NCI-H82 treated with DMSO at 0.1 percent for 48 hours (cell line): ENCODE results near the gene F13A1.

Experiments
- DNase-seq: peaks from one replicate; lab custom pipeline; 2025; ENCODE audit not compliant: unreplicated experiment; lab: John Stamatoyannopoulos, UW

The F13A1 gene

DNA sequence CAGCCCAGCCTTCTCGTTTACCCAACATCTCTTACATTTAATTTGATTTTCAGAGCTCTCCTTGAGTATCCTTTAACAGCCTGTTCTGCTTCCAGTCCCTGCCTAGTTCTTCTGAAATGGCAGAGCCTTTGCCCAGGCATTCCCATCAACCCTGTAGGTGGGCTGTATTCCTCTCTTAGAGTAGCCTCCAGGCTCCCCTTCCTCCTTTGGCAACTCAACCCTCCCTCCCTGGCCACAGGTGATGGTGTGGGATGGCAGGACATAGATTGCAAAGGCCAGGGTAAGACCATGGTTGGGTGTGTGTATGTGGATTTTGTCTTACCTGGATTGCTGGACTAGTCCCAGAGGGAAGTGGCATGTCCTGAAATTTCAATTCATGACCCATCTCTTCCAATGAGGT, 125.4 kb downstream of the F13A1 start:
- DNase-seq: no peak

DNA sequence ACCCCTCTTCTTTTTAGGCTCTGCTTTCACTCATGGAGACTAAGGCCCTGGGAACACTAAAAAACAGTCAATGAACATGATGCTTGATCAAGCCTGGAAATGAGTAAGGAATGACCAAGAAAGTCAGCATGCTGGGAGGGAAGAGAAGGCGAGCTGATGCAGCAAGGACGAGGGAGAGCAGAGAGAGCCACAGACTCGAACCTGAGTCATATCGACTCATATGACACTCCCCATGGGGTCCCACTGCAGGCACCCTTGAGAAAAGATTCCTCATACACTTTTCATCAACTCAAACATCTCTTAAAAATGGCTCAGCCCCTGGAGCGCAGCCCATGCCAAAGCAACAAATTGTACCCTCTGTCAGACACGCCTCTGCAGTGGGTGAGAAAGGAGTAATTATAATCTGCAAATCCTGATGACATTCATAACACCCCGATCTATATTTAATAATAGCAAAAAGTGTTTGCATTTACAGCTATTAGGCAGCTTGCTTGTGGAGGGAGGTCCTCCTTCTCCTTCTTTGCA, 127.2 kb downstream of the F13A1 start:
- DNase-seq: no peak

DNA sequence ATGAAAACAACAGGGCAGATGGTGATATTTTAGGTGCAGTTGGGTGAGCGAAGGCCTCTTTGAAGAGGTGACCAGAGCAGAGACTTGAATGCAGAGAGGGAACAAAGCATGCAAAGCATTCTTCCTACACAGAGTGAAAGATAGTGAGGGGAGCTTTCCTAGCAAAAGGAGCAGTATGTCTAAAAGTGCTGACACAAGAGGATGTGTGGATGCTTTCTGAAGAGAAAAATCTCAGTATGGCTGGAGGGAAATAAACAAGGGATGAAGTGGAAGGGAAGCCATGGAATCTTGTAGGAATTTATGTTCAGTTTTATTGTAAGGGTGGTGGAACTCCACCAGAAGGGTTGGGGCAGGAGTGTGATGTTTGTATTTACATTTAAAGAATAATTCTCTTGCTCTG, 128.6 kb downstream of the F13A1 start:
- no peak for DNase-seq

DNA sequence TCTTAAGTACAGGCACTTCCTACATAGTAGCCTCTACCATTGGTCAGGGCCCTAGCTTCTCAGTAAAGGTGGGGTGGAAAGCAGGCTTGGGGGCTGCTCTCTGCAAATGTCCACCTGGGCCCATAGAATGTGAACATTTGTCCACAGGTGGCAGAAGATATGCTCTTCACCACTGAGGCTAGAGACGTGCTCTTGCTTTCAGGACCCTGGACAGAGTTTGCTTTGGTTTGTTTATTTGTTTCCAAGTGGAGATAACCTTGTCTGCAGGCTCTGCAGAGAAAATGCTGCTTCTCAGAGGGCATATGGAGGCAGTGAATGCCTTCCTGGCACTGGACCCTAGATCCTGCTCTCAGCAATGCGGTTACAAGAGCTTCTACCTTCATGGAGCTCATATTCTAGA, 129.0 kb downstream of the F13A1 start:
- no peak for DNase-seq

DNA sequence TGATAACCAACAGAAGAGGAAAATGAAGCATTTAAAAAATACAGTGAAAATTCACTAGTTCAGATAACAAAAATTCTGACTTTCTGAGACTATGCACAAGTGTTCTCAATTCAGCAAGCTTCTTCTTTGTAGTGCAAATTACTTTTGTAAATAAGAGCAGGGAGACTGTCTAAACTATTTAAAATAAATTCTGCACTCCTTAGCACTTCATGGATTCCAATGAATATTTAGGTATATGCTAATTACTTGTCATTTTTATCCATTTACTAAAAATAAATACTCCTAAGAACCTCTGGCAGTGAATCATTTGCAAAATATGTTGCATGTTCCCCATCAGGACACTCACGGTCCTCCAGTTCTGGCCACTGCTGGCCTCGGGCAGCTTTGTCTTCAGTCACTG, 139.8 kb downstream of the F13A1 start:
- no peak for DNase-seq

DNA sequence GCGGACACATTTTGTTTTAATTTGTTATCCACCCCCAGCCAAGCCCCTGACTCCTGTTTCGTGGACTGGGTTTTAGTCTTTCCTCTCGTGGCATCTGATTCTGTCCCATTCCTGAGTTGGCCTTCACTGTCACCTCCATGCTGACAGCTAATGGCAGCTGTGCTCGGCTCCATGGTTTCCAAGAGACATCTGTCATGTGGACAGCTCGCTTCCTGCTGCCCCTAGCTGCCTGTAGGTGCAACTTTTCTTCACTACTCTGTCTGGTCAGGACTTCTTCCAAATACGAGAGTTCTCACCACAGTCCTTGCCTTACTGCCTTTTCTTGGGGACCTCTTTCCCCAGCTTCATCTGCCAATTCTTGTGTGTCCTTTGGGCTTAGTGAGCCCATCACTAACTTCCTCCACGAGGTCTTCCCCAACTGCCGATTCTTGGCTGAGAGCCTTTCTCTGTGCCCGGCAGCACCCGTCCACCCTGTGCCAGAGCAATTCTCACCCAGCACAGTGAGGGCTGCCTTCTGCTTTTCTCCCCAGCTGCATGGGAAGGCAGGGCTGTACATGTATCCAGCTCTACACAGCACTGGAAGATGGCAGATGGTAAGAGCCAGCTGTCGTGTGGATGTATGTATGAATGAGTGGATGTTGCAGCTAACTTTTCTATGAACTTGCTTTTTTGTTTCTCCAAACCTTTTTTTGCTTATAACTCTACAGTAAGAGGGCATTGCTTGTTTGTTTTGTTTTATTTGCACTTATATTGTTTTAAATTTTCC, 140.4 kb downstream of the F13A1 start:
- no peak for DNase-seq

DNA sequence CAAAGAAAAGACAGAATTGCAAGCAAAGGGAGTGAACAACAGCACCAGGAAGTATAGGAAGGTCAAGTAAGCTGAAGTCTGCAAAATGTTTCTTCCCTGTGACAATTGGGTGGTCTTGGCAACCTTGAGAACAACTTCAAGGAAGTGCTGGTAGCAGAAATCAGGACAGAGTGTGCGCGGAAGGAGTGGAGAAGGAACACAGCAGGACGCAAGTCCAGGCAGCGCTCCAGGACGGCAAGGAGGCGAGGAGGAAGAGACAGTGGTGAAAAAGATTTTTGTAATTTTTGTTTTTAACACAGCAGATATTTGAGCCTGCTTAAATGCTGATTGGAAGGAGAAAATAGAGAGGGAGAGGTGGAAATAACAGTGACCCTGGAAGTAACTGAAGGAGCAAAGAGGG, 141.7 kb downstream of the F13A1 start:
- no peak for DNase-seq

DNA sequence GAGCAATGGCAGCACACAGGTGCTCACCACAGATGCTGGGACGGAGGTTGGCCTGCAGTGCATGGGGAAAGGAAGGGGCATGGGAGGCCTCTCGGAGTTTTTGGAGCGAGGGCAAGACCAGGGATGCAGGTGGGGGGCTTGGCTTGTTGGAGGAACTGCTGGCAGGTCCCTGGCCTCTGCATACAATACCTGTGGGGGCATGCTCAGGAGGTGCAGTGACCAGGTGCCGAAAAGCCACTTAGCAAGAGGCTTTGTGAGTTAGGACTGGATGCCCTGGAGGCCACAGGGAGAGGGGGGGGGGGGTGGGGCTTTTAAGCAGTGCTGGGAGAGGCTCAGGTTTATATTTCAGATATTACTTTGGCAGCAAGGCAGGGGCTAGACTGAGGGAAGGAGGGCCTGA, 142.7 kb downstream of the F13A1 start:
- no peak for DNase-seq

DNA sequence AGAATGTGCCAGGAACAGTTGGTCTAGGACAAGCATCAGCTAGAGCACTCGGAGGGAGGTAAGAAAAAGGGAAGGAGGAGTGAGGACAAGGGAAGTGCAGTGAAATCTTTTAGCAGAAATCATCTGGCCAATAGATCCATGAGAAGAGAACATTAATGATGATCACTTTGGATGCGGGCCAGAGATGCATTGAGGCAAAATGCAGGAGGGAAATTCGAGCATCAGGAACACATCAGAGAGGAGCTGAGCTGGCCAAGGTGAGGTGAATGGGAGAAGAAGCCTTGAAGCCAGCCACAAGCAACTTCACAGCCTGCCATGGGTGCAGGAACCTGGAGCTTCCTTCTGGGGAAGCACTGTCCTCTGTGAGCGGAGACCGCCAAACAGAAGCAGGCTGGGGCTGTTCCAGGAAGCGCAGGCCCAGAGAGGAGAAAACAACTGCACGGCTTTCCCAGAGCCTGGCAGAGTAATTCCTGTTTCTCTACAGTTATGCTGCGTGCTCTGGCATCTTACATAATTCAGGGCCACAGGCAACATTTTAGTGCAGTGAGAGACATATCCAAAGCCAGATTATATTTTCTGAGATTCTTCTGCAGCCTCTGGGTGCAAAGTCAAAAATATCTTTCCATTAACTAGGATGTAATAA, 143.8 kb downstream of the F13A1 start:
- DNase-seq: no peak

DNA sequence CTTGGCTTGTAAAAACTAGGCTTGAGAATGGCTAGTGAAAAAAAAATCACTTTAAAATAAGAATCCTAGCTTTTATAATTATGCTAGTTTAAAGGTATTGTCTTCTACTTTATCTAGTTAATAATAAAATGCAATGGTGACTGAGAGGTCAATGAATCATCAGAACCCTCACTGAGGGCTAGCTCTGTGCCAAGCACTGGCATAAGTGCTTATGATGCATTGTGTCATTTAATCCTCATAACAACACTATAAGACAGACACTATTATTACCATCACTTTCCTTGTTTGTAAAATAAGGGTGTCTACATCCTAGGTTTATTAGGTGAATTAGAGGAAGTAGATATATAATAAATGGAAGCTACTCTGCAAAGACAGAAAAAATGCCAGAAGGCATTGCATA, 144.3 kb downstream of the F13A1 start:
- DNase-seq: no peak

DNA sequence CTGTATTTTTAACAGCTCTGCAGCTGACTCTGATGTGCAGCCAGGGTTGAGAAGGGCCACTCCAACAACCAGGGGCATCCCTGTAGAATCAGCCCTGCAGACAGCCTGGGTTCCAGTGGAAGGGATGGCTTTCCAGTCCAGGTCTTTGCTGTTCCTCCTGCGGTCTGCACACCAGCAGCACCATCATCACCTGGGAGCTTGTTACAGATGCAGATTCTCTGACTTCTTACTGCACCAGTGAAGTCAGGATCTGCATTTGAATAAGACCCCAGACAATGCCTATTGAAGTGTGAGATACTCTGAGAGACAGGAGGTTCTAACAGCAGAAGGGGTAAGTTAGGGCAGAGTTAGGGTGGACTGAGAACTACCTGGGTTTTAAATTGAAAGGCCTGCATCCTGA, 151.3 kb downstream of the F13A1 start:
- DNase-seq: no peak

DNA sequence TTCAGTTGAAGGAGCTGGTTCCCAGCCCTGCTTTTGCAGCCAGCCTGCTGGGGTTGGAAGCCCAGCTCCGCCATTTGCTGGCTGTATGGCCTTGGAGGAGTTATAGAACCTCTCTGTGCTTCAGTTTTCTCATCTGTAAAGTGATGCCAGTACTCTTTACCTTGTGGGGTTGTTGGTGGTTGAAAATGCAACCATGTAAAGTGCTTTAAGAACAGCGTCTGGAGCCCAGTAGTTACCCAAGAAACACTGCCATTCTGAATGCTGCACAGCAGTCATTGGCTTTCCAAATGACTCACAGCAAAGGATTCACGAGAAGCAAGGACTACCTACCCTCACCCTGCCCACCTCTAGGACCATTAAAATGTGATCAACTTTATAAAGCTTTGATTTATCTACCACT, 154.4 kb downstream of the F13A1 start:
- DNase-seq: no peak

DNA sequence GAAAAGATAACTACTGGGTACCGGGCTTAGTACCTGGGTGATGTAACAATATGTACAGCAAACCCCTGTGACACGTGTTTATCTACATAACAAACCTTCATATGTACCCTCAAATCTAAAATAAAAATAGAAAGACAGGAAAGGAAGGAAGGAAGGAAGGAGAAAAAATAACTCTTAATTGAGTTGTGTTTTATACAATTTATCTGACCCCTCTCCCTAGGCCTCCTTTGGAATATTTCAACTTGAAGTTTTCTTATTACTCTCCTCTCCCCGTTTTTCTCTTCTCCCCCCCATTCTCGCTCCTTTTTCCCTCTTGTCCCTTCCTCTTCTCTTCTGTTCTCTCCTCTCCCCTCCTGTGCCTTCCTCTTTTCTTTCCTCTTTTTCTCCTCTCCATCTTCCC, 156.1 kb downstream of the F13A1 start:
- no peak for DNase-seq

DNA sequence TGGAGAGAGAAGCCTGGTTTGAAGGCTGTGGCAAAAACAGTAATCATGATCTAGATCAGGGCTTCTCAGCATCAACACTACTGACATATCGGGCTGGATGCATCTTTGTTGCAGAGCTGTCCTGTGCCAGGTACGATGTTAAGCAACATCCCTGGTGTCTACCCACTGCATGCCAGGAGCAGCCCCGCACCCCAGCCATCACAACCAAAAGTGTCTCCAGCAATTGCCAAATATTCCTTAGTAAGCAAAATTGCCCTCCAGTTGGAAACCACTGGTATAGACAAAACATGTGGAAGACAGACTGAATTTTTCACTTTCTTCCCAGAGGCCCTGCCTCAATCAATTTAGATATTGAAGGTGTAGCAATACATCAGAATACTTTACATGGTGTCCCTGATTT, 166.1 kb downstream of the F13A1 start:
- DNase-seq: no peak

DNA sequence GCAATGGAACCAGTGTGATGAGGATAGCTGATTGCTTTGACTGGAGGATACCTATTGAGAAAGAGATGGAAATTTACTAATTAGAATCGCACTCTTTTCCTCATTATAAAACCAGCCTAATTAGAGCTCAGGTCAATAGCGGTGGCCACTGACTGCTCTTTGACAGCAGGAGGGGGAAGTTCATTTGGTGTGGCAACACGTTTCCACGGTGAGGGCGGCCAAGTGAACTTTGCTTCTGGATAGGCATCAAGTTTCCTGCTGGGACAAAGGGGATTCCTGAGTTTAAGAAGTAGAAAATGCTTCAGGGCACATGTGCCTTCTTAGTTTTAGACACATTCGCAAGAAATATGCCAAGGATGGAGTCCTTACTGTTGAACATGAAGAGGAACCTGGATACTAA, 168.4 kb downstream of the F13A1 start:
- DNase-seq: no peak

DNA sequence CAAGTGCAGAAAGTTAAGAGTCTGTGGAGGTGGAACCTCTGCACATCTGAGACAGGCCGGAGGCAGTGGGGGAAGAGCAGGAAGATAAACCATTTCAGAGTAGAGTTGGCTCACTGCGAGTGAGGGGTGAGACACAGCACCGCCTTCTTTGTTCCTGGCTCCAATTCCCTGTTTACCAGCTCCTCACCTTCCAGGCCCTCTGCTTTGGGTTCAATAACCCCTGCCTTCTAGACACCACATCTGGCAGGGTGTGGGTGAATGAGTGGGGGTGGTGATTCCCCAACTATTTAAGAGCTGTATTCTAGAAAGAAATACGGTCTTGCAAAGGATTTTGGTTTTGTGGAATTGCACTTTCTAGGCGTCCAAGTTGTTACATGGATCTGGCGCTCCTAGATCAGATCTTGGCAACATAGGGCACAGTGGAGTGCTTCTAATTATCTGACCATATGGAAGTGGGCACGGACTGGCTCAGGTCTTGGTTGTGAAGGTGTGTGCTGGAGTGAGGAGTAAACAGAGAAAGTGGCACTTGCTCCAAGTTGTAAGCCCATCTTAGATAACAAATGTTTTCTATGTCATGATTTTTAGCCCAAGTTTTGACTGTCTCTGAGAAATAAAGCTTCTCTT, 172.2 kb downstream of the F13A1 start:
- no peak for DNase-seq

DNA sequence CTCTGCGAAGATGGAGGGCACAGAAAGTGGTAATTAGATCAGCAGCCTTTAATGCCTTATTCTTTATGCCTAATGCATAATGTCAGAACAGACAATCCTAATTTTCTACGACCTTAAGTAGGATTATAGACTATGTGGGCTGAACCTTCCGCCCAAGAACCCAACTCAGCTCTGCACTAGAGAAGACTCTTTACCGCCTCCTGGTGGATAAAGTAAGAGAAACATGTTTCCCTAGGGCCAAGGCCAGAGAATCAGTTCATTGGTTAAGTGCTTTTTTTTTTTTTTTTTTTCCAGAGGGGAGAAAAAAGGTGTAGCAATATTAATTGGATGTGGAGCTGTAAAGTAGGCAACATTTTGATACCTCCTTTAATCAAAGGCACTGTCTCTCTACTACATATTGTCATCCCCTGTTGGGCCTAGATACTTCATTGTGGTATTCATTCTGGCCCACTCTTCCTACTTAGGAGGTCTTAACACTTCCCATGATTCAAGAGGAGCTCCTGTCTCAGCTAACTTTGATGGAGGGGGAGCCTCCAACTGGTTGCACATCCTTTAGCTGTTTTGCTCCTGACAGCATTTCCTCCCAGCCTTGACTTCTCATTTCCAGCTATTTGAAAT, 188.9 kb downstream of the F13A1 start:
- peak; percentile 43 for DNase-seq

DNA sequence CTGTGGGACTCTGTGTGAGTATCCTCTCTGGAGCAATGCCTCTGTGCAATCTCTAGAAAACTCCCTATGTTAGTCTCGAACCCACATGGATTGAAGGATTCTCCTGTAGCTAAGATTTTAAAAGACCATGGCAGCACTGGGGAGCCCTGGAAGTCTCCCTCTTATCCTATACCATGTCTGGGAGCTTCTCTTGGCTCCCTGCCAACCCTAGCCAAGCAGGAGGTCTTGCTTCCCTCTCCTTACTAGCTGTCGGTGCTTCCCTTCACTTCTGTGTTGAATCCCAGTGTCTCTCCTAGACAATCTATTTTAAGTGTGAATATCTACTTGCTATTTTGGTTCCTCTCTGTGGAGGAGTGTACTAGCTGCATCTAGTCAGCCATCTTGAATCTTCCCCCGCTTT, 195.0 kb downstream of the F13A1 start:
- no peak for DNase-seq

DNA sequence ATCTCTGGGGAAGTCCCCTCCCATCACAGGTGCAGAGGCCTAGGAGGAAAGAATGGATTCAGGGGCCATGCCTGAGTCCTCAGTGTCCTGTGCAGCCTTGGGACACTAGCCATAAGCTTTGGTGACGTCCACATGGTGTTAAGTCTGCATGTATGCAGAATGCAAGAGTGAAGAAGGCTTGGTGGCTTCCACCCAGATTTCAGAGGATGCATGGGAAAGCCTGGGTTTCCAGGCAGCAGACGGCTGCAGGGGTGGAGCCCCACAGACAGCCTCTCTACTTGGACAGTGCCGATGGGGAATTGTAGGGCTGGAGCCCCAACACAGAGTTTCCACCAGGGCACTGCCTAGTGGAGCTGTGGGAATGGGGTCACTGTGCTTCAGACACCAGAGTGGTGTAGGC, 196.7 kb downstream of the F13A1 start:
- no peak for DNase-seq

DNA sequence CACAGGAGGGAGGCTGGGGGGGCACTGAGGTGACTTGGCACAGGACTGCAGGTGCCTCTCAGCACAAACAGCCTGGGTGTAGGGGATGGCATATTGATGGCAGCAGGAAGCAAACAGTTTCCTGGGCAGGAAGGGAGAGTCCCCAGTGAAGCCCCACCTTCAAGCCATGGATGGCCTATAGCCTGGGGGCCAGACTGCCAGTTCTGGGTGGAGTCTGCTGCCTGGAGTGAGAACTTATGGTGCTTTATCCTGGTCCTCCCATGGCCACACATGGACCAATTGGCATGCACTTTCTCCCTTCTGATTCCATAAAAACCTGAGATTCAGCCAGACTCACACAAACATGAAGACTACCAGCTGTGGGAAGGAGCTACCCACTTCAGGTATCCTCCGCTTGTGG, 198.5 kb downstream of the F13A1 start:
- no peak for DNase-seq

DNA sequence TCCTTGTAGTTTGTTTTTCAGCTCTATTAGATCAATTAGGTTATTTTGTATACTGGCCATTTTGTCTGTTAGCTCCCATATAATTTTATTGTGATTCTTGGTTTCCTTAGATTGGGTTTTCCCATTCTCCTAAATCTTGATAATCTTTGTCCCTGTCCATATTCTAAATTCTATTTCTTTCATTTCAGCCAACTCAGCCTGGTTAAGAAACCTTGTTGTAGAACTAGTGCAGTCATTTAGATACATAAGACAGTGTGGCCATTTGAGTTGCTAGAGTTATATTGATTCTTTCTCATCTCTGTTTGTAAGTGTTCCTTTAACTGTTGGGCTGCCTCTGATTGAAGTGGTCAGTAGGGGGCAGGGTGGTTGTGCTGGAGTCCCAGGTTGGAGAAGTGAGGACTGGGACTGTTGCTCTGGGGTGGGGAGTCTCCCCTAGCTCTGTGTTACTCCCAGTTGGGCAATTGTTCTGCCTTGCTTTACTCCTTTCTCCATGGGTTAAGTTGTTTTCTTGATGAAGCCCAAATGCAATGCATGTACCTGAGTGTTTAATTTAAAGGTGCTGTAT, 214.9 kb downstream of the F13A1 start:
- no peak for DNase-seq
